BJ (cell line): ENCODE measurements around the gene GPX2. TPM values are rescaled to one million over a fixed set of nuclear protein-coding genes. Genes with fewer than 3 reads are reported as not detected.

ENCODE experiments used
- CTCF ChIA-PET: fragments of 350-600 bp; formaldehyde crosslinking; extraction: SDS; loops from one replicate; lab custom pipeline; 2021; ENCODE audit warnings: antibody characterized with exemption, inconsistent platforms; lab: Yijun Ruan, JAX
- POLR2A ChIA-PET: fragments of 300-600 bp; sonication (Branson Sonifier 250); formaldehyde crosslinking; extraction: SDS; loops from one replicate; lab custom pipeline; 2021; ENCODE audit warnings: antibody characterized with exemption; lab: Charles Lee
- DNase-seq: peaks from one replicate; pipeline ENCODE4 v3.0.0-alpha.2; 2011; ENCODE audit warnings: low read depth
- H3K27me3 ChIP-seq: 2 replicates; pipeline ENCODE4 v1.6.0; 2011; ENCODE audit warnings: low read length; ENCODE audit not compliant: control insufficient read depth, insufficient read depth
- H3K36me3 ChIP-seq: 2 replicates; pipeline ENCODE4 v1.5.1; 2011; ENCODE audit warnings: low read length; ENCODE audit not compliant: control insufficient read depth, insufficient read depth
- H3K4me3 ChIP-seq: 2 replicates; pipeline ENCODE4 v1.5.1; 2011; ENCODE audit warnings: low read depth, mild to moderate bottlenecking, control low read depth, low read length
- polyA plus RNA-seq: library from polyadenylated mRNA; depleted of rRNA; stranded (reverse); fragments of >200 nt; gene quantifications from 2 replicates; pipeline ENCODE4 v1.2.3, GENCODE V29; 2011
- TF ChIP-seq, protein P1 (sequence below): IDR thresholded peaks from 2 replicates; pipeline ENCODE4 v1.5.1; 2011; ENCODE audit warnings: low read depth, mild to moderate bottlenecking, control low read depth, inconsistent platforms, low read length, moderate library complexity; ENCODE audit not compliant: insufficient read depth

The GPX2 gene
- polyA plus RNA-seq, 1 experiment: 0.15 TPM

DNA sequence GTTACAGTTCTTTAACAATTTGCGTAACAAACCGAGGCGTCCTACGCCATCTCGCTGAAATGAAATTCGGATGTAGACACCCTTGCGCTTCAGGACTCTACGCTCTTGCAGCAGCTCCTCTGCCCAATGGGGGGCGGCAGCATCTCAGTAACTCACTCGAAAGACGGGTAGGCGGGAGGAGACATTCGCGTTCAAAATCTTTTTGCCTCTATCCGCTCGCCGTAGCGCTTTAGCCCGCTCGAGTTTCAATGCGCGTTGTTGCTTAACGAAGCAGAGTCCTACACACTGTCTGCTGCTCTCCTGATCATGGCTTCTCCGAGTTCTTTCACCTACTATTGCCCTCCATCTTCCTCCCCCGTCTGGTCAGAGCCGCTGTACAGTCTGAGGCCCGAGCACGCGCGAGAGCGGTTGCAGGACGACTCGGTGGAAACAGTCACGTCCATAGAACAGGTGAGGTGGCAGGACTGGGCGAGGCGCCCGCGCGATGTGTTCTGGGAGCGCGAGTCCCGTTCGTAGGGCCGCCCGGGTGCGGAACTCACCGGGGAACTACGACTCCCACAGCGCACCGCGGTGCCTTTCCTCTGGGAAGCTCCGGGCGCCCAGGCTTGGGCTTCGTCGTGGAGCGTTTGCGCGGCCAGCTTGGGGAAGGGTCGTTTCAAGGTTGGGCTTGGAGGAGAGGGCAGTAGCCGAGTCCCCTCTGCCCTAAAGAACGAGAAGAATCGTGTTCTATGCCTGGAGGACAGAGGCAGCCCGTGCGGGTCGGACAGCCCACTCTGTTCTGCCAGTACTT, 44.3 kb upstream of the GPX2 start, which contains the start of gene FNTB:
Gene FNTB (plus strand): TSS at position 248 of the 790 bp plus-strand sequence. CDS start 59 bp downstream, at position 307.
- DNase-seq: peak; percentile 87
- peak within 1 kb of the TSS; percentile 67 for H3K4me3 ChIP-seq
- TF ChIP-seq, protein P1, sequence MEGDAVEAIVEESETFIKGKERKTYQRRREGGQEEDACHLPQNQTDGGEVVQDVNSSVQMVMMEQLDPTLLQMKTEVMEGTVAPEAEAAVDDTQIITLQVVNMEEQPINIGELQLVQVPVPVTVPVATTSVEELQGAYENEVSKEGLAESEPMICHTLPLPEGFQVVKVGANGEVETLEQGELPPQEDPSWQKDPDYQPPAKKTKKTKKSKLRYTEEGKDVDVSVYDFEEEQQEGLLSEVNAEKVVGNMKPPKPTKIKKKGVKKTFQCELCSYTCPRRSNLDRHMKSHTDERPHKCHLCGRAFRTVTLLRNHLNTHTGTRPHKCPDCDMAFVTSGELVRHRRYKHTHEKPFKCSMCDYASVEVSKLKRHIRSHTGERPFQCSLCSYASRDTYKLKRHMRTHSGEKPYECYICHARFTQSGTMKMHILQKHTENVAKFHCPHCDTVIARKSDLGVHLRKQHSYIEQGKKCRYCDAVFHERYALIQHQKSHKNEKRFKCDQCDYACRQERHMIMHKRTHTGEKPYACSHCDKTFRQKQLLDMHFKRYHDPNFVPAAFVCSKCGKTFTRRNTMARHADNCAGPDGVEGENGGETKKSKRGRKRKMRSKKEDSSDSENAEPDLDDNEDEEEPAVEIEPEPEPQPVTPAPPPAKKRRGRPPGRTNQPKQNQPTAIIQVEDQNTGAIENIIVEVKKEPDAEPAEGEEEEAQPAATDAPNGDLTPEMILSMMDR: peak; percentile 84
- ChIA-PET CTCF (interaction anchor here (0.7 to 5.0 kb wide), 25 partner anchors 9 to 781 kb away, joined by 3 to 60 read pairs (median 3); no protein-coding TSS in a partner anchor), POLR2A (no interaction called here)
- 0 out of 2 replicates have a peak, but pooled peaks cover 3% of the 10 kb centered on the region for H3K27me3 ChIP-seq
- H3K36me3 ChIP-seq: peaks cover 2% of the 10 kb centered on the region; the same call in 1 of the 2 replicates

- TF ChIP-seq, protein P1: peak; percentile 73
- no peak for DNase-seq
- ChIA-PET CTCF (interaction anchor here (0.8 to 2.5 kb wide), 8 partner anchors 9 to 183 kb away, joined by 3 to 14 read pairs (median 4); no protein-coding TSS in a partner anchor), POLR2A (no interaction called here)
- Histone ChIP-seq H3K4me3 (0 out of 2 replicates have a peak overlapping the region, but pooled peaks have one; percentile 6), H3K36me3 (no peaks in the 10 kb centered on the region), H3K27me3 (peaks cover 5% of the 10 kb centered on the region; the same call in 1 of the 2 replicates)
Observed at GRCh38 chr14:64983439-64984310, 41.1 kb upstream of the GPX2 start.

GRCh38 chr14:64979336-64980074, 37.0 kb upstream of the GPX2 start:
- DNase-seq: no peak
- ChIA-PET POLR2A (no interaction called here), CTCF (interaction anchor here (0.7 to 1.4 kb wide), 3 partner anchors 10 to 157 kb away, joined by 3 to 6 read pairs (median 3); no protein-coding TSS in a partner anchor)
- TF ChIP-seq, protein P1: no peak
- no peak overlapping the region for H3K4me3 ChIP-seq
- no peaks in the 10 kb centered on the region for H3K36me3 ChIP-seq
- peaks cover 5% of the 10 kb centered on the region for H3K27me3 ChIP-seq

DNA sequence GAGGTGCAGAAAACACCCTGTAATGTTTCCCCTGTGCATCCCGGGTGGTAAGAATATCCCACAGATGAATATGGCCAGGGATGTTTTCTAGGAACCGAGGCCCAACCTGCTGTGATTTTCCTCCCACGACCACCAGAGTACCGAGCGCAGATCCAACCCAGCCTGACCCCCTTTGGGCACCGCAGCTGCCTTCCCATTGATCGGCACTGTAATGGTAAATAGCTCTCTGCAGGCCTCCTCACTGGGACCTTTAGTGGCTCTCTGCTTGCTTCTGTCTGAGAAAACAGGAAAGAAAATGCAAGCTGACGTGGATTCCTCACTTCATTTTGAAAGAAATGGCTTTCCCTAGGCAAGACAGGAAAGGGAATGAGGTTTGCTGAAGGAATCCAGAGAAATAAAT, 32.0 kb upstream of the GPX2 start:
- Histone ChIP-seq H3K36me3 (no peaks in the 10 kb centered on the region), H3K4me3 (no peak overlapping the region), H3K27me3 (peaks cover 4% of the 10 kb centered on the region)
- ChIA-PET POLR2A (interaction anchor here (0.7 kb wide), 1 partner anchor 151 kb away, joined by 5 read pairs; no protein-coding TSS in a partner anchor), CTCF (interaction anchor here (2.8 kb wide), 1 partner anchor 10 kb away, joined by 14 read pairs; no protein-coding TSS in a partner anchor)
- TF ChIP-seq, protein P1: no peak
- no peak for DNase-seq
